C4-2B (cell line): Measurements from ENCODE around the gene MRPL55.

Source experiments
- ZFX ChIP-seq: fragments of 450-650 bp; IDR thresholded peaks from 2 replicates; pipeline ENCODE4 v1.6.1; 2017
- TF ChIP-seq, protein P1 (sequence below): fragments of 450-650 bp; conservative IDR thresholded peaks from 2 replicates; pipeline ENCODE4 v1.5.1; 2017; ENCODE audit warnings: mild to moderate bottlenecking

DNA sequence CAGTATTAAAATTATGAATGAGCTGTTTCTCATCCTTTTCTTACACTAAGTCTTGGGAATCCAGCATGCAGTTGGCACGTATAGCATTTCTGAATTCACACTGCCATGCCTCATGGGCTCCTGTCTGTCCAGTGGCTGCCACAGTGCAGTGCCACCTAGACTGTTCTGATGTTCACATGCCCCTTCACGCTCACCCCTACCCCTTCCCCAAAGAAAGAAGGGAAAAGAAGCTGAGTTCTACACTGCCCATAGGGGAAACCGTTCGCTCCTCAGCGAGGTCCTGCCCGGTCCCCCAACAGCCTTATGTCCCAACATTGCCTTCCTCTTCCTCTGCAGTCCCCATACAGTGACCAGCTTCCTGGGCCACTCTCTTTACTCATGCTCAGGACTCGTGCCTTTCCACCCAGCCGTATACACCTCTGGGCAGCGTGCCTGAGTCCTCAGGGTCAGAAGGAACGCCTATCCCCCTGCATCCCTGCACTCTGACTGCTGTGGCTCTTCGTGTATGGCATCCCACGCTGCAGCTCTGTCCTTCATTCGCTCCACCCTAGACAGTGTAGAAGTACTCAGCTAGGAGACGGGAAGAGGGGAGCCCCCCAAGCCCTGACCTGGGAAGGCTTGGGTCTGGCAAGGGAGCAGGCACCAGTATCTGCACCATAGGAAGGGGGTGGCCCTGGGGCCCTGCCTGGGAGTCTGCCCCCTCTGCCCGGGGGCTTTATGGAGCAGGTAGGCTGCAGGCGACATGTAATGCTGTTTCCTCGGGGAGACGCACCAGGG, 50.7 kb downstream of the MRPL55 start:
- TF ChIP-seq, protein P1, sequence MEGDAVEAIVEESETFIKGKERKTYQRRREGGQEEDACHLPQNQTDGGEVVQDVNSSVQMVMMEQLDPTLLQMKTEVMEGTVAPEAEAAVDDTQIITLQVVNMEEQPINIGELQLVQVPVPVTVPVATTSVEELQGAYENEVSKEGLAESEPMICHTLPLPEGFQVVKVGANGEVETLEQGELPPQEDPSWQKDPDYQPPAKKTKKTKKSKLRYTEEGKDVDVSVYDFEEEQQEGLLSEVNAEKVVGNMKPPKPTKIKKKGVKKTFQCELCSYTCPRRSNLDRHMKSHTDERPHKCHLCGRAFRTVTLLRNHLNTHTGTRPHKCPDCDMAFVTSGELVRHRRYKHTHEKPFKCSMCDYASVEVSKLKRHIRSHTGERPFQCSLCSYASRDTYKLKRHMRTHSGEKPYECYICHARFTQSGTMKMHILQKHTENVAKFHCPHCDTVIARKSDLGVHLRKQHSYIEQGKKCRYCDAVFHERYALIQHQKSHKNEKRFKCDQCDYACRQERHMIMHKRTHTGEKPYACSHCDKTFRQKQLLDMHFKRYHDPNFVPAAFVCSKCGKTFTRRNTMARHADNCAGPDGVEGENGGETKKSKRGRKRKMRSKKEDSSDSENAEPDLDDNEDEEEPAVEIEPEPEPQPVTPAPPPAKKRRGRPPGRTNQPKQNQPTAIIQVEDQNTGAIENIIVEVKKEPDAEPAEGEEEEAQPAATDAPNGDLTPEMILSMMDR = no peak
- no peak for TF ChIP-seq ZFX
